SK-N-SH (cell line): Measurements from ENCODE around the gene TPH1. TPM values are rescaled to one million over a fixed set of nuclear protein-coding genes. Genes with fewer than 3 reads are reported as not detected.

ENCODE experiments used
- CTCF ChIA-PET: fragments of 300-600, 350-600 bp; formaldehyde crosslinking; extraction: SDS; loops from one replicate; lab custom pipeline; 2021; lab: Yijun Ruan, JAX
- POLR2A ChIA-PET: fragments of 350-600 bp; sonication (Branson Sonifier 250); formaldehyde crosslinking; extraction: SDS; loops from one replicate; lab custom pipeline; 2020; ENCODE audit warnings: antibody characterized with exemption, inconsistent platforms; lab: Yijun Ruan, JAX
- DNase-seq: peaks from one replicate; pipeline ENCODE4 v3.0.0; 2012
- H2AFZ ChIP-seq: fragments of 200-600 bp; sonication (generic); 2 replicates; pipeline ENCODE4 v1.8.1; 2016; ENCODE audit warnings: antibody characterized with exemption, mild to moderate bottlenecking, low read depth
- H3F3A ChIP-seq: fragments of 200-600 bp; sonication (generic); replicated peaks from 2 replicates; pipeline ENCODE3; 2016; ENCODE audit warnings: antibody characterized with exemption, mild to moderate bottlenecking; ENCODE audit not compliant: insufficient read depth
- H3K27ac ChIP-seq, 2 experiments: fragments of 200-500 bp in 1 of 2; fragments of 200-600 bp in 1 of 2; sonication (Bioruptor generic) in 1 of 2; sonication (generic), shearing (Covaris generic) in 1 of 2; 2 replicates each; pipeline versions ENCODE4 v1.5.1 to v1.6.1; 2014 to 2016; ENCODE audit warnings: low read depth in 2 of 2, inconsistent platforms in 1 of 2, low read length in 1 of 2, mild to moderate bottlenecking in 1 of 2, mixed read lengths in 1 of 2
- H3K27me3 ChIP-seq: fragments of 200-600 bp; sonication (generic), shearing (Covaris generic); 2 replicates; pipeline ENCODE4 v1.6.1; 2016; ENCODE audit warnings: mixed run types; ENCODE audit not compliant: insufficient read depth
- H3K36me3 ChIP-seq, 2 experiments: fragments of 200-500 bp in 1 of 2; fragments of 200-600 bp in 1 of 2; sonication (Bioruptor generic) in 1 of 2; sonication (generic) in 1 of 2; replicated peaks in 1 of 2; 2 replicates each; pipeline versions ENCODE3 to v1.5.1; 2014 to 2016; ENCODE audit warnings: low read length in 1 of 2, mild to moderate bottlenecking in 1 of 2; ENCODE audit not compliant: insufficient read depth in 2 of 2, control insufficient read depth in 1 of 2
- H3K4me1 ChIP-seq, 2 experiments: fragments of 200-500 bp in 1 of 2; fragments of 200-600 bp in 1 of 2; sonication (Bioruptor generic) in 1 of 2; sonication (generic), shearing (Covaris generic) in 1 of 2; 2 replicates each; pipeline versions ENCODE4 v1.5.1 to v1.6.1; 2014 to 2016; ENCODE audit warnings: low read depth in 1 of 2, low read length in 1 of 2, mixed run types in 1 of 2; ENCODE audit not compliant: insufficient read depth in 2 of 2, control insufficient read depth in 1 of 2
- H3K4me2 ChIP-seq: fragments of 200-600 bp; sonication (generic), shearing (Covaris generic); 2 replicates; pipeline ENCODE4 v1.6.1; 2017; ENCODE audit warnings: mixed run types
- H3K4me3 ChIP-seq, 2 experiments: fragments of 200-500 bp in 1 of 2; fragments of 200-600 bp in 1 of 2; sonication (Bioruptor generic) in 1 of 2; sonication (generic), shearing (Covaris generic) in 1 of 2; 2 replicates each; pipeline versions ENCODE4 v1.5.1 to v1.8.1; 2014 to 2016; ENCODE audit warnings: low read depth in 2 of 2, inconsistent platforms in 1 of 2, low read length in 1 of 2, mild to moderate bottlenecking in 1 of 2, mixed read lengths in 1 of 2, moderate library complexity in 1 of 2
- H3K79me2 ChIP-seq: fragments of 200-600 bp; sonication (generic); 2 replicates; pipeline ENCODE4 v1.8.1; 2017; ENCODE audit warnings: mild to moderate bottlenecking; ENCODE audit not compliant: insufficient read depth
- H3K9ac ChIP-seq: fragments of 200-600 bp; sonication (generic); 2 replicates; pipeline ENCODE4 v1.6.1; 2017; ENCODE audit warnings: mixed run types
- H3K9me2 ChIP-seq: fragments of 200-600 bp; sonication (generic); 2 replicates; pipeline ENCODE4 v1.6.1; 2017; ENCODE audit warnings: mixed run types
- H3K9me3 ChIP-seq: fragments of 200-600 bp; sonication (generic); 2 replicates; pipeline ENCODE4 v1.6.1; 2017; ENCODE audit warnings: mixed run types, mild to moderate bottlenecking, moderate library complexity
- H4K20me1 ChIP-seq: fragments of 200-600 bp; sonication (generic); 2 replicates; pipeline ENCODE4 v1.6.1; 2017; ENCODE audit warnings: mild to moderate bottlenecking, mixed run types; ENCODE audit not compliant: insufficient read depth
- CHD2 ChIP-seq: fragments of 150-350 bp; IDR thresholded peaks from 2 replicates; pipeline ENCODE4 v1.6.1; 2018; ENCODE audit warnings: low read length; ENCODE audit not compliant: partially characterized antibody
- ELF1 ChIP-seq: IDR thresholded peaks from 2 replicates; pipeline ENCODE4 v1.4.0; 2012
- FOXJ3 ChIP-seq: sonication (generic); formaldehyde crosslinking; IDR thresholded peaks from 2 replicates; pipeline ENCODE4 v1.5.1; 2020; ENCODE audit warnings: mild to moderate bottlenecking, missing genetic modification reagents
- GATA2 ChIP-seq: sonication (generic); formaldehyde crosslinking; IDR thresholded peaks from 2 replicates; pipeline ENCODE4 v1.5.0; 2020; ENCODE audit warnings: mild to moderate bottlenecking, missing genetic modification reagents
- IRF3 ChIP-seq: fragments of 150-350 bp; IDR thresholded peaks from 2 replicates; pipeline ENCODE4 v1.6.1; 2016; ENCODE audit warnings: mild to moderate bottlenecking, low read depth, low read length
- JUND ChIP-seq: IDR thresholded peaks from 2 replicates; pipeline ENCODE4 v1.4.0; 2012
- MAX ChIP-seq: IDR thresholded peaks from 2 replicates; pipeline ENCODE4 v1.4.0; 2012; ENCODE audit warnings: low read depth
- NFIC ChIP-seq: IDR thresholded peaks from 2 replicates; pipeline ENCODE4 v1.4.0; 2012; ENCODE audit warnings: borderline replicate concordance
- NRF1 ChIP-seq: IDR thresholded peaks from 2 replicates; pipeline ENCODE4 v1.6.1; 2012; ENCODE audit warnings: low read depth, mild to moderate bottlenecking, low read length
- PBX3 ChIP-seq: IDR thresholded peaks from 2 replicates; pipeline ENCODE4; 2012
- RAD21 ChIP-seq: IDR thresholded peaks from 2 replicates; pipeline ENCODE4 v1.6.1; 2012; ENCODE audit warnings: mild to moderate bottlenecking, low read length
- RXRA ChIP-seq: IDR thresholded peaks from 2 replicates; pipeline ENCODE4 v1.4.0; 2012; ENCODE audit warnings: low read depth, mild to moderate bottlenecking, borderline replicate concordance
- TCF12 ChIP-seq: IDR thresholded peaks from 2 replicates; pipeline ENCODE4 v1.4.0; 2012
- USF1 ChIP-seq: IDR thresholded peaks from 2 replicates; pipeline ENCODE4 v1.4.0; 2012; ENCODE audit warnings: low read depth, borderline replicate concordance
- USF2 ChIP-seq: fragments of 150-350 bp; IDR thresholded peaks from 2 replicates; pipeline ENCODE4 v1.6.1; 2017; ENCODE audit warnings: antibody characterized with exemption, low read length, low read depth, borderline replicate concordance
- ZBTB33 ChIP-seq: IDR thresholded peaks from 2 replicates; pipeline ENCODE4 v1.4.0; 2012; ENCODE audit warnings: low read depth, borderline replicate concordance
- WGBS: methylation state at CpG from one replicate; pipeline ENCODE4 v1.1.6; 2017; ENCODE audit warnings: low lambda C conversion rate; 5-methylcytosine and 5-hydroxymethylcytosine counted together
- polyA plus RNA-seq, 3 experiments: library from polyadenylated mRNA; depleted of rRNA; stranded (reverse); fragments of >200 nt; gene quantifications; 2 replicates each; pipeline ENCODE4 v1.2.3, GENCODE V29; 2012

TPH1 gene
- polyA plus RNA-seq, 1 of the 3 experiments (the other 2 are of a cell fraction): 0.03 TPM

- Histone ChIP-seq H2AFZ (no peak overlapping the region), H3K79me2 (peaks cover 3% of the 10 kb centered on the region; the same call in 1 of the 2 replicates), H3K36me3 (no peaks in the 10 kb centered on the region), H3F3A (no peaks in the 10 kb centered on the region), H3K27ac (no peak overlapping the region), H3K4me2 (no peak overlapping the region), H3K9me3 (no peaks in the 10 kb centered on the region), H4K20me1 (no peaks in the 10 kb centered on the region), H3K4me1 (peaks cover 0 to 12% of the 10 kb centered on the region in 2 experiments; a peak in 1 of 4 replicates), H3K4me3 (no peak overlapping the region), H3K27me3 (0 out of 2 replicates have a peak, but pooled peaks cover 4% of the 10 kb centered on the region), H3K9ac (no peak overlapping the region), H3K9me2 (no peaks in the 10 kb centered on the region; the same call in 1 of the 2 replicates)
- no peak for DNase-seq
- POLR2A ChIA-PET: no interaction called here
- CTCF ChIA-PET: interaction anchor here (0.7 to 1.6 kb wide), 3 partner anchors 13 to 286 kb away, joined by 3 to 5 read pairs (median 3); no protein-coding TSS in a partner anchor
- WGBS: 44% methylated on average over 2 of the region's 2 CpGs
- no peak for TF ChIP-seq NRF1
- TF ChIP-seq ZBTB33: no peak
- TF ChIP-seq RXRA: no peak
- no peak for TF ChIP-seq NFIC
- TF ChIP-seq GATA2: no peak
- no peak for TF ChIP-seq USF1
- TF ChIP-seq RAD21: no peak
- no peak for TF ChIP-seq IRF3
- no peak for TF ChIP-seq JUND
- no peak for TF ChIP-seq CHD2
- TF ChIP-seq USF2: no peak
- no peak for TF ChIP-seq ELF1
Measured at GRCh38 chr11:18016789-18017188, 29.3 kb downstream of the TPH1 start.

- H3K9me2 ChIP-seq: no peaks in the 10 kb centered on the region; the same call in 1 of the 2 replicates
- H3K4me3 ChIP-seq: no peak overlapping the region
- peaks cover 0 to 13% of the 10 kb centered on the region in 2 experiments; a peak in 1 of 4 replicates for H3K4me1 ChIP-seq
- TF ChIP-seq MAX: no peak
- no peak for TF ChIP-seq TCF12
- no peak for TF ChIP-seq PBX3
- TF ChIP-seq FOXJ3 (CRISPR knock-in tag): no peak
- DNase-seq: no peak
- H3K27me3 ChIP-seq: no peaks in the 10 kb centered on the region
- ChIA-PET CTCF (no interaction called here), POLR2A (no interaction called here)
- H3K27ac ChIP-seq: no peak overlapping the region
- peaks cover 3% of the 10 kb centered on the region; the same call in 1 of the 2 replicates for H3K79me2 ChIP-seq
- peaks cover 4% of the 10 kb centered on the region for H3F3A ChIP-seq
- no peak overlapping the region for H2AFZ ChIP-seq
- H3K36me3 ChIP-seq: no peaks in the 10 kb centered on the region
- no peak overlapping the region for H3K9ac ChIP-seq
- no peak overlapping the region for H3K4me2 ChIP-seq
- H4K20me1 ChIP-seq: no peaks in the 10 kb centered on the region
- H3K9me3 ChIP-seq: no peaks in the 10 kb centered on the region
Measured at GRCh38 chr11:18014876-18015275, 31.2 kb downstream of the TPH1 start.
